DOHH2 (cell line): ENCODE results near the gene CD93.

Experiments used
- H3F3A ChIP-seq: fragments of 200-600 bp; sonication (generic), shearing (Covaris generic); 2 replicates; pipeline ENCODE4 v1.6.0; 2016; ENCODE audit warnings: antibody characterized with exemption, mild to moderate bottlenecking; ENCODE audit not compliant: control insufficient read depth, insufficient read depth
- H3K27ac ChIP-seq: fragments of 200-600 bp; sonication (generic); 2 replicates; pipeline ENCODE4 v1.5.1; 2014; ENCODE audit warnings: low read depth, mild to moderate bottlenecking, low read length, moderate library complexity
- H3K27me3 ChIP-seq: fragments of 200-600 bp; sonication (generic); 2 replicates; pipeline ENCODE4 v1.6.1; 2014; ENCODE audit warnings: mild to moderate bottlenecking, low read length, mixed read lengths; ENCODE audit not compliant: control insufficient read depth
- H3K36me3 ChIP-seq: fragments of 200-600 bp; sonication (generic); 2 replicates; pipeline ENCODE4 v1.6.1; 2014; ENCODE audit warnings: mild to moderate bottlenecking, low read length, moderate library complexity, mixed read lengths; ENCODE audit not compliant: control insufficient read depth
- H3K4me1 ChIP-seq: fragments of 200-600 bp; sonication (generic); 2 replicates; pipeline ENCODE4 v1.6.1; 2014; ENCODE audit warnings: mild to moderate bottlenecking, low read length, mixed read lengths; ENCODE audit not compliant: control insufficient read depth
- H3K4me2 ChIP-seq: fragments of 200-600 bp; sonication (generic); 2 replicates; pipeline ENCODE4 v1.6.0; 2014; ENCODE audit warnings: mild to moderate bottlenecking, low read length, moderate library complexity
- H3K4me3 ChIP-seq: fragments of 200-600 bp; sonication (generic); 2 replicates; pipeline ENCODE4 v1.5.1; 2014; ENCODE audit warnings: mild to moderate bottlenecking, low read length, mixed read lengths
- H3K79me2 ChIP-seq: fragments of 200-600 bp; sonication (generic); 2 replicates; pipeline ENCODE4 v1.6.1; 2014; ENCODE audit warnings: mild to moderate bottlenecking, low read length, mixed read lengths; ENCODE audit not compliant: control insufficient read depth
- H3K9me2 ChIP-seq: fragments of 200-600 bp; sonication (generic); replicated peaks from 2 replicates; pipeline ENCODE4 v1.6.1; 2014; ENCODE audit warnings: mild to moderate bottlenecking, low read length, mixed read lengths; ENCODE audit not compliant: control insufficient read depth
- H3K9me3 ChIP-seq: fragments of 200-600 bp; sonication (generic); 2 replicates; pipeline ENCODE4 v1.6.1; 2014; ENCODE audit warnings: antibody characterized with exemption, low read length, mixed read lengths; ENCODE audit not compliant: control insufficient read depth, insufficient read depth
- H4K20me1 ChIP-seq: fragments of 200-600 bp; sonication (generic); 2 replicates; pipeline ENCODE4 v1.6.0; 2014; ENCODE audit warnings: low read depth, mild to moderate bottlenecking, antibody characterized with exemption, low read length, moderate library complexity; ENCODE audit not compliant: control insufficient read depth, insufficient read depth
- CTCF ChIP-seq: fragments of 200-600 bp; sonication (generic); IDR thresholded peaks from one replicate; pipeline ENCODE4 v1.5.1; 2014; ENCODE audit warnings: antibody characterized with exemption, mild to moderate bottlenecking, low read depth, low read length; ENCODE audit not compliant: poor library complexity, severe bottlenecking
- EZH2phosphoT487 ChIP-seq: fragments of 200-600 bp; sonication (generic); IDR thresholded peaks from 2 replicates; pipeline ENCODE4 v1.6.1; 2017; ENCODE audit warnings: borderline replicate concordance, mild to moderate bottlenecking, antibody characterized with exemption, low read length, moderate library complexity, mixed read lengths

Gene CD93

GRCh38 chr20:23097636-23098580 lies 11.8 kb upstream of the CD93 start:
- Histone ChIP-seq H3K27ac (no peak overlapping the region), H3K4me3 (no peak overlapping the region), H3K9me2 (no peaks in the 10 kb centered on the region), H3F3A (no peaks in the 10 kb centered on the region), H3K9me3 (no peaks in the 10 kb centered on the region), H3K4me1 (no peaks in the 10 kb centered on the region), H3K79me2 (no peaks in the 10 kb centered on the region), H4K20me1 (no peaks in the 10 kb centered on the region), H3K27me3 (no peaks in the 10 kb centered on the region), H3K4me2 (no peak overlapping the region), H3K36me3 (no peaks in the 10 kb centered on the region)
- TF ChIP-seq CTCF (no peak), EZH2phosphoT487 (no peak)

- H3K27me3 ChIP-seq, result no peaks in the 10 kb centered on the region
Observed at GRCh38 chr20:23096986-23097520, 10.9 kb upstream of the CD93 start.

GRCh38 chr20:23096097-23096496 lies 10.0 kb upstream of the CD93 start:
- Histone ChIP-seq H3K9me2 (no peaks in the 10 kb centered on the region), H3K27ac (no peak overlapping the region), H3K9me3 (no peaks in the 10 kb centered on the region), H3K36me3 (no peaks in the 10 kb centered on the region), H4K20me1 (no peaks in the 10 kb centered on the region), H3K27me3 (no peaks in the 10 kb centered on the region), H3K79me2 (no peaks in the 10 kb centered on the region), H3K4me1 (no peaks in the 10 kb centered on the region), H3K4me2 (no peak overlapping the region), H3K4me3 (no peak overlapping the region), H3F3A (no peaks in the 10 kb centered on the region)
- TF ChIP-seq EZH2phosphoT487 (no peak), CTCF (no peak)

More at GRCh38 chr20:23096986-23097520, 10.9 kb upstream of the CD93 start:
- no peak overlapping the region for H3K4me3 ChIP-seq
- no peaks in the 10 kb centered on the region for H4K20me1 ChIP-seq
- H3K9me2 ChIP-seq, result no peaks in the 10 kb centered on the region
- no peaks in the 10 kb centered on the region for H3K9me3 ChIP-seq
- no peak overlapping the region for H3K4me2 ChIP-seq
- H3K4me1 ChIP-seq, result no peaks in the 10 kb centered on the region
- TF ChIP-seq CTCF, result no peak
- TF ChIP-seq EZH2phosphoT487, result no peak
- no peak overlapping the region for H3K27ac ChIP-seq
- no peaks in the 10 kb centered on the region for H3K36me3 ChIP-seq
- no peaks in the 10 kb centered on the region for H3F3A ChIP-seq
- H3K79me2 ChIP-seq, result no peaks in the 10 kb centered on the region
